Smooth muscle cell (in vitro differentiated cells): Measurements from ENCODE around the gene CUBN. TPM values are rescaled to one million over a fixed set of nuclear protein-coding genes. Genes with fewer than 3 reads are reported as not detected.

Experiments
- DNase-seq: peaks from one replicate; lab custom pipeline; 2025; ENCODE audit not compliant: unreplicated experiment; lab: John Stamatoyannopoulos, UW
- H2AFZ ChIP-seq: fragments of 200-600 bp; sonication (generic); 2 replicates; pipeline ENCODE4 v1.6.0; 2016; ENCODE audit warnings: antibody characterized with exemption, low read depth, mild to moderate bottlenecking
- H3F3A ChIP-seq: fragments of 200-600 bp; sonication (generic); 2 replicates; pipeline ENCODE4 v1.6.0; 2017; ENCODE audit warnings: antibody characterized with exemption, low read depth
- H3K27ac ChIP-seq: fragments of 200-600 bp; sonication (generic); 2 replicates; pipeline ENCODE4 v1.5.1; 2016; ENCODE audit warnings: low read depth, mild to moderate bottlenecking
- H3K27me3 ChIP-seq: fragments of 200-600 bp; sonication (generic); 2 replicates; pipeline ENCODE4 v1.6.1; 2016; ENCODE audit warnings: low read depth, mild to moderate bottlenecking
- H3K36me3 ChIP-seq: fragments of 200-600 bp; sonication (generic); 2 replicates; pipeline ENCODE4 v1.5.1; 2016; ENCODE audit warnings: low read depth
- H3K4me1 ChIP-seq: fragments of 200-600 bp; sonication (generic); 2 replicates; pipeline ENCODE4 v1.5.1; 2016; ENCODE audit warnings: low read depth
- H3K4me2 ChIP-seq: fragments of 200-600 bp; sonication (generic); 2 replicates; pipeline ENCODE4 v1.6.0; 2016; ENCODE audit warnings: mild to moderate bottlenecking
- H3K4me3 ChIP-seq: fragments of 200-600 bp; sonication (generic); 2 replicates; pipeline ENCODE4 v1.5.1; 2016; ENCODE audit warnings: mild to moderate bottlenecking
- H3K79me2 ChIP-seq: fragments of 200-600 bp; sonication (generic); 2 replicates; pipeline ENCODE4 v1.6.0; 2016; ENCODE audit warnings: low read depth, mild to moderate bottlenecking
- H3K9ac ChIP-seq: fragments of 200-600 bp; sonication (generic); 2 replicates; pipeline ENCODE4 v1.6.0; 2016; ENCODE audit warnings: low read depth
- H3K9me3 ChIP-seq: fragments of 200-600 bp; sonication (generic); replicated peaks from 2 replicates; pipeline ENCODE4 v1.5.1; 2016; ENCODE audit warnings: low read depth
- H4K20me1 ChIP-seq: fragments of 200-600 bp; sonication (generic); 2 replicates; pipeline ENCODE4 v1.6.0; 2016; ENCODE audit warnings: low read depth
- CTCF ChIP-seq: fragments of 200-600 bp; sonication (generic); IDR thresholded peaks from 2 replicates; pipeline ENCODE4 v1.5.1; 2017; ENCODE audit warnings: borderline replicate concordance, mild to moderate bottlenecking, antibody characterized with exemption; ENCODE audit not compliant: insufficient read depth, poor library complexity, severe bottlenecking
- whole genome bisulfite sequencing: methylation state at CpG from one replicate; pipeline ENCODE4 v1.1.7; 2016; ENCODE audit warnings: low lambda C conversion rate; 5-methylcytosine and 5-hydroxymethylcytosine counted together
- polyA plus RNA-seq: library from polyadenylated mRNA; unstranded; fragments of >200 nt; fragmentation: Nextera tagmentation; extraction: Ambion mirVana; gene quantifications from 2 replicates; pipeline ENCODE4 v1.2.1, GENCODE V29; 2016
- total RNA-seq: library from RNA; depleted of rRNA; stranded (reverse); fragments of >200 nt; gene quantifications from 2 replicates; pipeline ENCODE4 v1.2.3, GENCODE V29; 2014

Gene CUBN
- total and polyA plus RNA-seq, 2 experiments from 2014 or later = 0.62 to 4.7 TPM

DNA sequence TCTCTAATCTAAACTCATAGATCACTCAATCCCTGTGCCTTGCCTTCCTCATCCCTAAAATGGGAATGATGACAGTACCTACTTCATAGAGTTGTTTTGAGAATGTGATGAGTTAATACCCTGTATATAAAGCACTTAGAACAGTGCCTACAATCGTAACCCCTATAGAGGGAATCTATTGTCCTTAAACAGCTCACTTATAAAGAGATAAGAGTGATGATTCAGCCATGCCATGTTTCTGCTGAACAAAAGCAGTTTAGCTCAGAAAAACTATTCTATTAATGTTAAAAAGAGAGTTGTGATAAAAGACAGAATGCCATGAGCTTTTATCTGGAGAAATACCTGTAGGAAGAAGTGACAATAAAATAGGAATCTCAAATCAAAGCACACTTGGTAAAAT lies 63.6 kb downstream of the CUBN start:
- H3F3A ChIP-seq = peaks cover 21% of the 10 kb centered on the region
- no peaks in the 10 kb centered on the region for H3K36me3 ChIP-seq
- no peak overlapping the region for H3K27ac ChIP-seq
- 18% methylated on average over 1 of the region's 1 CpG for WGBS
- no peak overlapping the region for H2AFZ ChIP-seq
- no peak overlapping the region for H3K9ac ChIP-seq
- H3K4me3 ChIP-seq = no peak overlapping the region
- H3K79me2 ChIP-seq = no peaks in the 10 kb centered on the region
- TF ChIP-seq CTCF = no peak
- DNase-seq = no peak
- H4K20me1 ChIP-seq = no peaks in the 10 kb centered on the region
- H3K4me1 ChIP-seq = peaks cover 31% of the 10 kb centered on the region
- H3K9me3 ChIP-seq = no peaks in the 10 kb centered on the region
- no peak overlapping the region for H3K4me2 ChIP-seq
- no peaks in the 10 kb centered on the region for H3K27me3 ChIP-seq

- TF ChIP-seq CTCF = no peak
- no peak for DNase-seq
- 97% methylated on average over 6 of the region's 6 CpGs for WGBS
- Histone ChIP-seq H3K27me3 (no peaks in the 10 kb centered on the region), H3K4me2 (no peak overlapping the region), H3K9me3 (no peaks in the 10 kb centered on the region), H3F3A (peaks cover 28% of the 10 kb centered on the region), H3K79me2 (no peaks in the 10 kb centered on the region), H3K36me3 (no peaks in the 10 kb centered on the region), H2AFZ (no peak overlapping the region), H4K20me1 (no peaks in the 10 kb centered on the region), H3K4me1 (peaks cover 33% of the 10 kb centered on the region), H3K27ac (no peak overlapping the region), H3K9ac (no peak overlapping the region), H3K4me3 (no peak overlapping the region)
These were observed 64.3 kb downstream of the CUBN start for GRCh38 chr10:17065273-17065672.

DNA sequence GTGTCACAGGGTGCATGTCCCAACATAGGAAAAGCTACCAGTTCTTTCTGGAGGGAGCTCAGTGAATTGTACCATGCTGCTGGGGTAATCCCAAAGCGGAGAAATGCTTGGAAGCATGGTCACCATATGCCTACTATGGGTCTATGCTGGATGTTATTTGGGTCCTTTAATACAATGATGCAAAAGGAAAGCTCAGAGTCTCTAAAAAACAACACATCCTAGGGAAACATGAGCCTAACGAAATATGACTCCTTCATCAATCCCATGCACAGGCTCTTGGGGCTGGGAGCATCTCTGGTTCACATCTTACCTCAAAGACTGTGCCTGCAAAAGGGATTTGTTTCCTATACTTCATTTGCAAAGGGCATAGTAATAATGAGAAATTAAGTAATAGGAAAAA lies 65.2 kb downstream of the CUBN start:
- H3K4me2 ChIP-seq = no peak overlapping the region
- 97% methylated on average over 2 of the region's 2 CpGs for WGBS
- H3K9ac ChIP-seq = no peak overlapping the region

More for the DNA sequence above, 65.2 kb downstream of the CUBN start:
- no peaks in the 10 kb centered on the region for H4K20me1 ChIP-seq
- no peak for DNase-seq
- H3K36me3 ChIP-seq = no peaks in the 10 kb centered on the region
- no peaks in the 10 kb centered on the region for H3K79me2 ChIP-seq
- H2AFZ ChIP-seq = no peak overlapping the region
- no peak for TF ChIP-seq CTCF
- peak overlapping the region; percentile 99 for H3K27ac ChIP-seq
- peaks cover 33% of the 10 kb centered on the region for H3K4me1 ChIP-seq
- peaks cover 35% of the 10 kb centered on the region for H3F3A ChIP-seq
- no peaks in the 10 kb centered on the region for H3K27me3 ChIP-seq
- no peaks in the 10 kb centered on the region for H3K9me3 ChIP-seq
- no peak overlapping the region for H3K4me3 ChIP-seq
